Activated T-cell treated with anti-CD3 and anti-CD28 coated beads for 1 hour (primary cell): ENCODE measurements around the gene RCC1.
A peak's percentile ranks its signal among the peaks of the same experiment; 100 is the strongest.
"Not testable (repeated sequence)": the region's sequence is repeated elsewhere in the genome, so short reads cannot be mapped to it uniquely, and the experiment has no call there.

Experiments
- DNase-seq: peaks from one replicate; pipeline ENCODE4 v3.0.0-alpha.2; 2020; ENCODE audit warnings: low read depth

The RCC1 gene

GRCh38 chr1:28505406-28506187 is at the start of gene RCC1:
RCC1 (plus strand) TSS chr1:28506043; CDS start chr1:28529867, 23,824 bp downstream.
- peak; percentile 90 for DNase-seq

- DNase-seq: no peak
Observed at GRCh38 chr1:28456078-28456477, 49.8 kb upstream of the RCC1 start.

GRCh38 chr1:28457678-28458077 is 48.2 kb upstream of the RCC1 start:
- no peak for DNase-seq

- no peak for DNase-seq
Observed at GRCh38 chr1:28458237-28459228, 47.3 kb upstream of the RCC1 start.

GRCh38 chr1:28466226-28466778 is 39.5 kb upstream of the RCC1 start:
- no peak for DNase-seq

- DNase-seq: no peak
Observed at GRCh38 chr1:28470146-28470545, 35.7 kb upstream of the RCC1 start.

- DNase-seq: not testable (repeated sequence)
Observed at GRCh38 chr1:28479497-28479896, 26.3 kb upstream of the RCC1 start.

GRCh38 chr1:28480308-28480707 is 25.5 kb upstream of the RCC1 start:
- no peak for DNase-seq

- no peak for DNase-seq
Observed at GRCh38 chr1:28482138-28482537, 23.7 kb upstream of the RCC1 start.

GRCh38 chr1:28482702-28483101 is 23.1 kb upstream of the RCC1 start:
- DNase-seq: no peak

GRCh38 chr1:28494737-28495136 is 11.1 kb upstream of the RCC1 start:
- no peak for DNase-seq

GRCh38 chr1:28499553-28499952 is 6.3 kb upstream of the RCC1 start:
- DNase-seq: no peak

- DNase-seq: no peak
Observed at GRCh38 chr1:28501925-28502324, 3.9 kb upstream of the RCC1 start.

GRCh38 chr1:28503117-28503516 is 2.7 kb upstream of the RCC1 start:
- DNase-seq: no peak

- no peak for DNase-seq
Observed at GRCh38 chr1:28506907-28507246, 1.0 kb downstream of the RCC1 start.

GRCh38 chr1:28507247-28507645 is 1.4 kb downstream of the RCC1 start:
- DNase-seq: no peak

GRCh38 chr1:28507646-28508434 is 2.0 kb downstream of the RCC1 start:
- no peak for DNase-seq

GRCh38 chr1:28508435-28508754 is 2.6 kb downstream of the RCC1 start:
- no peak for DNase-seq

- DNase-seq: no peak
Observed at GRCh38 chr1:28509705-28510272, 3.9 kb downstream of the RCC1 start.

- no peak for DNase-seq
Observed at GRCh38 chr1:28510273-28510969, 4.6 kb downstream of the RCC1 start.

- no peak for DNase-seq
Observed at GRCh38 chr1:28510970-28511440, 5.2 kb downstream of the RCC1 start.
